Tibial artery (tissue), 4 donors: Measurements from ENCODE around the gene UGT1A7.

Source experiments
- DNase-seq, 2 donors: peaks; one replicate each; pipeline ENCODE4 v3.0.0-alpha.2; 2019
- H3K27ac ChIP-seq, 2 donors: fragments of 200-600 bp; sonication (generic) in 1 of 2; 1 replicate in 1 of 2; 2 replicates in 1 of 2; pipeline ENCODE4 v1.5.1; 2018 to 2019; ENCODE audit warnings: mild to moderate bottlenecking in 1 of 2
- H3K27me3 ChIP-seq, 2 donors: fragments of 200-600 bp; sonication (generic) in 1 of 2; one replicate each; pipeline versions ENCODE4 v1.5.1 to v1.6.0; 2016 to 2019
- H3K36me3 ChIP-seq, 3 donors: fragments of 200-600 bp; sonication (generic) in 2 of 3; one replicate each; pipeline ENCODE4 v1.5.1; 2016 to 2019; ENCODE audit warnings: mild to moderate bottlenecking in 2 of 3
- H3K4me1 ChIP-seq, 4 donors: fragments of 200-600 bp; sonication (generic) in 2 of 4; 1 replicate in 3 of 4; 2 replicates in 1 of 4; pipeline ENCODE4 v1.5.1; 2016 to 2019
- H3K4me3 ChIP-seq, 2 donors: fragments of 200-600 bp; sonication (generic) in 1 of 2; 1 replicate in 1 of 2; 2 replicates in 1 of 2; pipeline ENCODE4 v1.5.1; 2018 to 2019; ENCODE audit warnings: mild to moderate bottlenecking in 2 of 2
- H3K9me3 ChIP-seq, 3 donors: fragments of 200-600 bp; sonication (generic) in 1 of 3; one replicate each; pipeline ENCODE4 v1.5.1; 2016 to 2019
- intact Hi-C: fragments of 100-400 bp; cut with DNase I; formaldehyde crosslinking; loops from one replicate; pipeline ENCODE4 v1.15.0; 2023; ENCODE audit warnings: low total_unique reads
- TF ChIP-seq, protein P1 (sequence below), 2 experiments: fragments of 200-600 bp in 1 of 2; fragments of 450-650 bp in 1 of 2; IDR thresholded peaks; one replicate each; pipeline ENCODE4 v1.5.1; 2017 to 2019; ENCODE audit warnings: antibody characterized with exemption in 2 of 2, mild to moderate bottlenecking in 1 of 2, moderate library complexity in 1 of 2

Gene UGT1A7

DNA sequence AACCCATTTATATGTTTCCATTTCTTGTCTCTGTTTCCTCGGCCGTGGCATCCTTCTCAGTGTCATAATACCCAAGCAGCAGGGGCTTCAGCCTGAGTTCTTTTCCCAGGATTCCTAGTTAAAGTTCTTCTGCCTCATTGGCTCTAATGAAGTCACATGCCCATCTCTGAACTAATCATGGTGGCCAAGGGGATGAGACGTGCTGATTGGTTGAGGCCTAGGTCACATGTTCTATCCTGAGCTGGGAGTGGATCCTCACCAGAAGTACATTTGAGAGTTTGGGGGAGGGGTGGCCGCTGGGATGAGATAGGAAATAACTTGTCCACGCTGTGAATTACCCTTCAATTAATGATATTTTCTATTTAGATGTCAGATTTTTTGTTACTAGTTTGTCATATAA, 27.2 kb downstream of the UGT1A7 start:
- intact Hi-C loops = loop anchor here (10.0 kb wide), 1 partner anchor 264 kb away; no protein-coding TSS in a partner anchor
- Histone ChIP-seq H3K27me3 (peaks cover 0 to 6% of the 10 kb centered on the region in 2 donors), H3K9me3 (no peaks in the 10 kb centered on the region)

DNA sequence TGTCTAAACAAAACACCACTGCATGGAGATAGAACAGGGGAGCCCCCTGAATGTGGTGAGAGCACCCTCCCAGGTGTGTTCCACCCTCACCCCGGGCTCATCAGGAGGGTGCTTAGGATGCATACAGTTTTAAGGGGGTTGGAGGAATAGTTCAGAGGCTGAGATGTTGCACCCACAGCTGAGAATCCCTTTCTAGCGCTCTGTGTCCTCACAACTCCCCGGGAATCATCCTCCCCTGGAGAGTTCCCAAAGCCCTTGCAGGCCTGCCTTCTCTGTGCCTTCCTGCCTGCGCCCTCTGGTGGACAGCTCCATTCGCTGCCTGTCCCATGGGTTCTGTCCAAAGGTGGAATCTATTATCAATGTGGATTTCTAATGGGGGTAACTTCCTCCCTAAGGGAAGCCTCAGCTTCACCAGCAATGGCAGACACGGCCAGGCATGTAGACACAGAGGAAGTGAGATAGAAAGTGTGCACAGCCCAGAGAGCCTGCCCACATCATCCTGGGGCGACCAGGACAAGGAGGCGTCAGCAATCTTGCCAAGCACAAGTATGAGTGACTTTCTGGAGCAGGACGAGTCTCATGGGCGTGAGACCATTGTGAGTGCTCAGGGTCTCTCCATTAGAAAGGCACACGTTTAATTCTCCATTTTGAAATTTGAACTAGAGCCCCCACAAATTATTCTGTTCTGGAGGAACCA, 29.8 kb downstream of the UGT1A7 start:
- Histone ChIP-seq H3K27me3 (peaks cover 0 to 6% of the 10 kb centered on the region in 2 donors), H3K9me3 (no peaks in the 10 kb centered on the region), H3K36me3 (no peaks in the 10 kb centered on the region), H3K4me1 (no peaks in the 10 kb centered on the region), H3K27ac (no peak overlapping the region), H3K4me3 (no peak overlapping the region)
- TF ChIP-seq, protein P1, sequence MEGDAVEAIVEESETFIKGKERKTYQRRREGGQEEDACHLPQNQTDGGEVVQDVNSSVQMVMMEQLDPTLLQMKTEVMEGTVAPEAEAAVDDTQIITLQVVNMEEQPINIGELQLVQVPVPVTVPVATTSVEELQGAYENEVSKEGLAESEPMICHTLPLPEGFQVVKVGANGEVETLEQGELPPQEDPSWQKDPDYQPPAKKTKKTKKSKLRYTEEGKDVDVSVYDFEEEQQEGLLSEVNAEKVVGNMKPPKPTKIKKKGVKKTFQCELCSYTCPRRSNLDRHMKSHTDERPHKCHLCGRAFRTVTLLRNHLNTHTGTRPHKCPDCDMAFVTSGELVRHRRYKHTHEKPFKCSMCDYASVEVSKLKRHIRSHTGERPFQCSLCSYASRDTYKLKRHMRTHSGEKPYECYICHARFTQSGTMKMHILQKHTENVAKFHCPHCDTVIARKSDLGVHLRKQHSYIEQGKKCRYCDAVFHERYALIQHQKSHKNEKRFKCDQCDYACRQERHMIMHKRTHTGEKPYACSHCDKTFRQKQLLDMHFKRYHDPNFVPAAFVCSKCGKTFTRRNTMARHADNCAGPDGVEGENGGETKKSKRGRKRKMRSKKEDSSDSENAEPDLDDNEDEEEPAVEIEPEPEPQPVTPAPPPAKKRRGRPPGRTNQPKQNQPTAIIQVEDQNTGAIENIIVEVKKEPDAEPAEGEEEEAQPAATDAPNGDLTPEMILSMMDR (IDR thresholded peaks at IDR 0.05) = peak; percentile 62 to 68
- intact Hi-C loops = no loop called here
- peak; percentile 70 to 75 for DNase-seq

More for the DNA sequence above, 27.2 kb downstream of the UGT1A7 start:
- H3K27ac ChIP-seq = no peak overlapping the region
- DNase-seq = no peak
- no peaks in the 10 kb centered on the region for H3K4me1 ChIP-seq
- H3K36me3 ChIP-seq = no peaks in the 10 kb centered on the region
- TF ChIP-seq, protein P1 (IDR thresholded peaks at IDR 0.05) = no peak
- H3K4me3 ChIP-seq = no peak overlapping the region

DNA sequence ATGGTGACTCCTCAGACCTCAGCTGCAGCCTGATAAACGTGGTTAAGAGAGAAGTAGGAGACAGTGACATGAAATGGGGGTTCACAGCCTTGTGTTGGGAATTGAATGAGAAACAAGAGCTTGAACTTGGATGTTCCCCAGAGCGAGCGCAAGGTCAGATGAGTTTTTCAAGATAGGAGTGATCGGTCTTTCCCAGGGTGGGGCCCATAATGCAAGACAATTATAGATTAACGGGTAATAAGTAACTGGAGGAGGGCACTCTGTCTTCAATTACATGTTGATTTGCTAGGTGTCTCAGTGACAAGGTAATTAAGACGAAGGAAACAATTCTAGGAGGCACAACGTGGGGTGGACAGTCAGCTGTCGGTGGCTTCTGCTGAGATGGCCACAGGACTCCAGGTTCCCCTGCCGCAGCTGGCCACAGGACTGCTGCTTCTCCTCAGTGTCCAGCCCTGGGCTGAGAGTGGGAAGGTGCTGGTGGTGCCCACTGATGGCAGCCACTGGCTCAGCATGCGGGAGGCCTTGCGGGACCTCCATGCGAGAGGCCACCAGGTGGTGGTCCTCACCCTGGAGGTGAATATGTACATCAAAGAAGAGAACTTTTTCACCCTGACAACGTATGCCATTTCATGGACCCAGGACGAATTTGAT, 31.0 kb downstream of the UGT1A7 start, which contains the start of gene UGT1A5:
Gene UGT1A5, plus strand, starts transcription at position 297 of the 651 bp plus-strand sequence. Its CDS starts 85 bp downstream, at position 382.
- Histone ChIP-seq H3K9me3 (no peaks in the 10 kb centered on the region), H3K4me3 (no peak within 1 kb of the TSS), H3K27ac (no peak within 1 kb of the TSS), H3K4me1 (no peaks in the 10 kb centered on the region), H3K27me3 (peaks cover 0 to 11% of the 10 kb centered on the region in 2 donors), H3K36me3 (no peaks in the 10 kb centered on the region)
- intact Hi-C loops = no loop called here
- no peak for DNase-seq
- TF ChIP-seq, protein P1 (IDR thresholded peaks at IDR 0.05) = no peak

DNA sequence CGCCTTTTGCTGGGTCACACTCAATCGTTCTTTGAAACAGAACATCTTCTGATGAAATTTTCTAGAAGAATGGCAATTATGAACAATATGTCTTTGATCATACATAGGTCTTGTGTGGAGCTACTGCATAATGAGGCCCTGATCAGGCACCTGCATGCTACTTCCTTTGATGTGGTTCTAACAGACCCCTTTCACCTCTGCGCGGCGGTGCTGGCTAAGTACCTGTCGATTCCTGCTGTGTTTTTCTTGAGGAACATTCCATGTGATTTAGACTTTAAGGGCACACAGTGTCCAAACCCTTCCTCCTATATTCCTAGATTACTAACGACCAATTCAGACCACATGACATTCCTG, 31.5 kb downstream of the UGT1A7 start:
- H3K27ac ChIP-seq = no peak overlapping the region
- H3K9me3 ChIP-seq = no peaks in the 10 kb centered on the region
- TF ChIP-seq, protein P1 (IDR thresholded peaks at IDR 0.05) = no peak
- H3K36me3 ChIP-seq = no peaks in the 10 kb centered on the region
- no peaks in the 10 kb centered on the region for H3K4me1 ChIP-seq
- no peak for DNase-seq
- no peak overlapping the region for H3K4me3 ChIP-seq
- H3K27me3 ChIP-seq = peaks cover 0 to 11% of the 10 kb centered on the region in 2 donors
- intact Hi-C loops = no loop called here

DNA sequence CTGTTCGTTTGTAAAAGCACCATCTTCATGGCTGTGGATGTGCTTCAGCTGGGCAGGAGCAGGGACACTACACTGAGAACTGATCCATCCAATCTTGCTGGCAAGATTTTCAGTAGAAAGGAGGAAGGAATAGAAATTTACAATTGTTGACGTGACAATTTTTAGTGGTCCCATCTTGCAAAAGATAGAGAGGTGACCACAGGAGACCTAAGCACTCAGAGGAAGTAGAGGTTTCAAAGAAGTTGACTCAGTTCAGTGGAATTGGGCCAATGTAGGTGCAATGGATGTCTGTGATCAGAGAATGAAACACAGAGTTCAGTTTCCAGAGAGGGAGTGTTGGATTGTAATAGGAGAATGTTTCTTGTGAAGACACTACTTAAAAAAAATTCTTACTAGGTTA, 32.4 kb downstream of the UGT1A7 start:
- DNase-seq = no peak
- Histone ChIP-seq H3K4me3 (no peak overlapping the region), H3K36me3 (no peaks in the 10 kb centered on the region), H3K27me3 (peaks cover 0 to 11% of the 10 kb centered on the region in 2 donors), H3K27ac (no peak overlapping the region), H3K4me1 (no peaks in the 10 kb centered on the region), H3K9me3 (no peaks in the 10 kb centered on the region)
- intact Hi-C loops = no loop called here
- TF ChIP-seq, protein P1 (IDR thresholded peaks at IDR 0.05) = no peak
